Embryonic facial prominence (tissue), 1 donor: Measurements from ENCODE around the gene MIB2.

Source experiments
- DNase-seq: peaks from one replicate; pipeline ENCODE4 v3.0.0-alpha.2; 2016; ENCODE audit errors: extremely low spot score

Gene MIB2

DNA sequence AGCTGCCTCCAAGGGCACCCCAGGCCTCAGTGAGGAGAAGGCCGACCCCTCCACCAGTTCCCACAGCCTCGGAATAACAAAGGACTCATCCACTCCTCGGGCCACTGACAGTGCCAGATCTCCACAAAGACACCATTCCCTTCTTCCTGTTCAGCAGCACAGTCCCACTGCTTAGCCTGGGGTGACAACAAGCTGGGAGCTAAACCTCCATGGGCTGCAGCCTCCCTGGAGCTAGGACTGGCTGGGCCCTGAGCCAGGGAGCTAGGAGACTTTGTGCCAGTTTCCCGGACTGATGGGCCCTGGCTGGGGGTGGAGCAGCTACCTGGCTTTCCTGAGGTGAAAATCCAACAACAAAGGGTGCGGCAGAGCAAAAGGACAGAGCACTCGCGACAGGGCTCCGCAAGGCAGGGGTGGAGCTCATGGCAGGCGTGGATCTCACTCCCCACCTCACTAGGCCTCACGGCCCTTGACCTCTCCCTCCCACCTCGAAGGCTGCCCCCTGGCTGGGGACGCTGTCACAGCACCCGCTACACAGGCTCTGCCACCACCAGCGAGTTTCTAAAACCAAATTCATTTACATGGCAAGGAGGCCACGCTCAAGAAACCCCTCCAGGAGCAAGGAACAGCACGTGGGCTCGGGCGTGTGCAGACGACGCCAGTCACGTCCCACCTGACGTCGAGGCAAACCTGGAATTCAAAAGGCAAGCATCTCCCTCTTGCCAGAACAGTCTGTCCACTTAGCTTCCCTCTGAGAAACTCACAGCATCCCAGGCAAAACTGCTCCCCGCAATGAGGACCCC is 63.5 kb downstream of the MIB2 start:
- DNase-seq: no peak
